Fibroblast of skin of left biceps (primary cell): ENCODE measurements around the gene CDO1.
"Not testable (repeated sequence)": the region's sequence is repeated elsewhere in the genome, so short reads cannot be mapped to it uniquely, and the experiment has no call there.

ENCODE experiments used
- DNase-seq, 2 experiments: peaks; one replicate each; pipeline ENCODE4 v3.0.0-alpha.2; 2013; ENCODE audit warnings: low read depth in 2 of 2

Gene CDO1

GRCh38 chr5:115829913-115830312 lies 13.5 kb upstream of the CDO1 start:
- DNase-seq: no peak

- DNase-seq: no peak
Observed at GRCh38 chr5:115825948-115826347, 9.5 kb upstream of the CDO1 start.

- DNase-seq: not testable (repeated sequence)
Observed at GRCh38 chr5:115824983-115825382, 8.5 kb upstream of the CDO1 start.

- no peak for DNase-seq
Observed at GRCh38 chr5:115820846-115821245, 4.4 kb upstream of the CDO1 start.

GRCh38 chr5:115818821-115819220 lies 2.4 kb upstream of the CDO1 start:
- no peak for DNase-seq

- no peak for DNase-seq
Observed at GRCh38 chr5:115817386-115817785, 927 bp upstream of the CDO1 start.

- no peak for DNase-seq
Observed at GRCh38 chr5:115815693-115816225, 700 bp downstream of the CDO1 start.

- DNase-seq: no peak
Observed at GRCh38 chr5:115815006-115815692, 1.3 kb downstream of the CDO1 start.

- no peak for DNase-seq
Observed at GRCh38 chr5:115813719-115814118, 2.7 kb downstream of the CDO1 start.

- DNase-seq: no peak
Observed at GRCh38 chr5:115812372-115812771, 4.1 kb downstream of the CDO1 start.

- DNase-seq: no peak
Observed at GRCh38 chr5:115811406-115811805, 5.1 kb downstream of the CDO1 start.

- DNase-seq: peak; percentile 84 to 89
Observed at GRCh38 chr5:115810761-115811160, 5.7 kb downstream of the CDO1 start.

- no peak for DNase-seq
Observed at GRCh38 chr5:115809946-115810345, 6.5 kb downstream of the CDO1 start.

- DNase-seq: not testable (repeated sequence)
Observed at GRCh38 chr5:115808066-115808465, 8.4 kb downstream of the CDO1 start.

- no peak for DNase-seq
Observed at GRCh38 chr5:115807654-115808052, 8.8 kb downstream of the CDO1 start.

- DNase-seq: no peak
Observed at GRCh38 chr5:115806986-115807653, 9.3 kb downstream of the CDO1 start.

- no peak for DNase-seq
Observed at GRCh38 chr5:115801984-115802383, 14.5 kb downstream of the CDO1 start.

- DNase-seq: no peak
Observed at GRCh38 chr5:115801152-115801551, 15.3 kb downstream of the CDO1 start.

GRCh38 chr5:115800108-115800507 lies 16.4 kb downstream of the CDO1 start:
- no peak for DNase-seq

- DNase-seq: no peak
Observed at GRCh38 chr5:115798252-115798651, 18.2 kb downstream of the CDO1 start.

GRCh38 chr5:115796656-115797055 lies 19.8 kb downstream of the CDO1 start:
- no peak for DNase-seq

GRCh38 chr5:115795700-115796099 lies 20.8 kb downstream of the CDO1 start:
- DNase-seq: no peak

GRCh38 chr5:115788440-115788839 lies 28.0 kb downstream of the CDO1 start:
- DNase-seq: no peak
